IMR-90 (cell line): ENCODE results near the gene HYDIN.

Experiments used
- CTCF ChIP-seq: conservative IDR thresholded peaks from 2 replicates; pipeline ENCODE4 v1.5.1; 2012; ENCODE audit warnings: mild to moderate bottlenecking, low read depth, low read length, improper control_type of control experiment
- ELK1 ChIP-seq: fragments of 150-350 bp; IDR thresholded peaks from 2 replicates; pipeline ENCODE4 v1.6.1; 2016; ENCODE audit warnings: low read depth, mild to moderate bottlenecking, low read length, moderate library complexity, borderline replicate concordance
- MAFK ChIP-seq: IDR thresholded peaks from 2 replicates; pipeline ENCODE4 v1.6.1; 2012; ENCODE audit warnings: low read depth, low read length, improper control_type of control experiment
- MAZ ChIP-seq: IDR thresholded peaks from 2 replicates; pipeline ENCODE4 v1.6.1; 2012; ENCODE audit warnings: low read depth, mild to moderate bottlenecking, low read length, improper control_type of control experiment, moderate library complexity, borderline replicate concordance
- MXI1 ChIP-seq: IDR thresholded peaks from 2 replicates; pipeline ENCODE4 v1.6.1; 2012; ENCODE audit warnings: low read depth, mild to moderate bottlenecking, low read length, moderate library complexity, borderline replicate concordance
- NFE2L2 ChIP-seq: fragments of 150-350 bp; IDR thresholded peaks from 2 replicates; pipeline ENCODE4 v1.6.1; 2016; ENCODE audit warnings: low read depth, mild to moderate bottlenecking, low read length
- POLR2A ChIP-seq: IDR thresholded peaks from 2 replicates; pipeline ENCODE4 v1.6.1; 2012; ENCODE audit warnings: mild to moderate bottlenecking, low read depth, low read length
- RFX5 ChIP-seq: IDR thresholded peaks from 2 replicates; pipeline ENCODE4 v1.8.0; 2012; ENCODE audit warnings: low read depth, mild to moderate bottlenecking, low read length, moderate library complexity
- USF2 ChIP-seq: fragments of 150-350 bp; IDR thresholded peaks from 2 replicates; pipeline ENCODE4 v1.6.1; 2017; ENCODE audit warnings: mild to moderate bottlenecking, antibody characterized with exemption, low read length, low read depth

- TF ChIP-seq MAZ (no peak), USF2 (no peak), CTCF (no peak), NFE2L2 (no peak), POLR2A (no peak), RFX5 (no peak), MXI1 (no peak), MAFK (no peak), ELK1 (no peak)
Observed at GRCh38 chr16:71250461-71251235, 20.1 kb upstream of the HYDIN start.
